MG63 (cell line): ENCODE data around the gene SLC5A12. TPM values are rescaled to one million over a fixed set of nuclear protein-coding genes. Genes with fewer than 3 reads are reported as not detected.
"Not testable (repeated sequence)": the region's sequence is repeated elsewhere in the genome, so short reads cannot be mapped to it uniquely, and the experiment has no call there.

Source experiments
- DNase-seq: peaks from one replicate; pipeline ENCODE4 v3.0.0-alpha.2; 2020
- H3K27me3 ChIP-seq: fragments of 250-450 bp; sonication (Bioruptor Pico); 2 replicates; pipeline ENCODE4 v1.5.1; 2020; ENCODE audit warnings: mild to moderate bottlenecking, moderate library complexity
- H3K36me3 ChIP-seq: fragments of 250-450 bp; sonication (Bioruptor Pico); 2 replicates; pipeline ENCODE4 v1.5.1; 2020; ENCODE audit warnings: mild to moderate bottlenecking, moderate library complexity
- H3K4me3 ChIP-seq: fragments of 250-450 bp; sonication (Bioruptor Pico); 2 replicates; pipeline ENCODE4 v1.5.1; 2020; ENCODE audit warnings: mild to moderate bottlenecking, moderate library complexity
- H3K9me3 ChIP-seq: fragments of 250-450 bp; sonication (Bioruptor Pico); 2 replicates; pipeline ENCODE4 v1.5.1; 2020; ENCODE audit warnings: mild to moderate bottlenecking, moderate library complexity
- total RNA-seq: library from RNA; depleted of rRNA; stranded (reverse); fragments of >200 nt; shearing (Covaris generic); gene quantifications from 2 replicates; pipeline ENCODE4 v1.2.3, GENCODE V29; 2014; ENCODE audit warnings: low replicate concordance

Gene SLC5A12
- total RNA-seq, 1 experiment from 2014 or later, result not detected

GRCh38 chr11:26698224-26698623 lies 23.6 kb downstream of the SLC5A12 start:
- Histone ChIP-seq H3K27me3 (no peaks in the 10 kb centered on the region), H3K4me3 (no peak overlapping the region), H3K9me3 (no peaks in the 10 kb centered on the region), H3K36me3 (no peaks in the 10 kb centered on the region)
- no peak for DNase-seq

- Histone ChIP-seq H3K4me3 (no peak overlapping the region), H3K36me3 (no peaks in the 10 kb centered on the region), H3K27me3 (no peaks in the 10 kb centered on the region), H3K9me3 (no peaks in the 10 kb centered on the region)
- no peak for DNase-seq
These were observed 25.5 kb downstream of the SLC5A12 start for GRCh38 chr11:26696330-26696729.

- Histone ChIP-seq H3K4me3 (no peak overlapping the region), H3K36me3 (no peaks in the 10 kb centered on the region), H3K9me3 (no peaks in the 10 kb centered on the region), H3K27me3 (no peaks in the 10 kb centered on the region)
- DNase-seq, result no peak
These were observed 33.2 kb downstream of the SLC5A12 start for GRCh38 chr11:26688701-26689100.

GRCh38 chr11:26687351-26687750 lies 34.5 kb downstream of the SLC5A12 start:
- H3K36me3 ChIP-seq, result no peaks in the 10 kb centered on the region
- DNase-seq, result no peak
- no peaks in the 10 kb centered on the region for H3K9me3 ChIP-seq
- H3K4me3 ChIP-seq, result no peak overlapping the region
- H3K27me3 ChIP-seq, result no peaks in the 10 kb centered on the region

DNA sequence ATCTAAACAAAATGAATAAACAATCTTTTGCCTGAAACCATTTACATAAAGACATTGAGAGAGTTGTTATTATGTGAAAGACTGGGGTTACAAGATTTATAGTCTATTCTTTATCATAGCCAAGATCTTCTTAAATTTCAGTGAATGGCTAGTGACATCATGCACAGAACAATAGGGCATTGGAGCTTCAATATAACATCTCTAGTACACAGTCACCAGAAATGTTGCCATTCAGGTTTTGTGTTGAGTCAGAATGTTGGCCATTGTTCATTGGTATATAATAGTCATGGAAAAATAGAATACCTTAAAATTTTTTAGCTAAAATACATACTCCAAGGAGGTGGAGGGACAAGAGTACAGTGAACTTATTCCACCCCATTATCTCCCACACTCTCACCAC lies 44.3 kb downstream of the SLC5A12 start:
- DNase-seq, result no peak
- Histone ChIP-seq H3K36me3 (no peaks in the 10 kb centered on the region), H3K4me3 (no peak overlapping the region)

DNA sequence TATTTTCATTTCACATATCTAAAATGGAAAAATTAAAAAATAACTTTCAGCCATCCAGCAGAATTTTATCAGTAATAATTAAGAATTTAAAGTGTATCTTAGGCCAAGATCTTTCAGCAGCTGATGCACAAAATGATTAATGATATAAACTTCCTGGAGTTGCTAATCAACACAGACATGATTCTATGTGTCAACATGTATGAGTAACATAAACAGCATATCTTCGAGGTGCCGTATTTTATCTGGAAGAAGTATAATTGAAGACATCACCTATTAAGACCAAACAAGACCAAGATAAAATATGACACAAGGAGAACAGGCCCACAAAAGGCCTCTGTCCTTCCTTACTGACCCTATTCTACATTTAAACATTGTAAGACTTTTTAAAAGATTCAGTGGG lies 45.2 kb downstream of the SLC5A12 start:
- no peak for DNase-seq
- Histone ChIP-seq H3K4me3 (no peak overlapping the region), H3K9me3 (no peaks in the 10 kb centered on the region), H3K36me3 (no peaks in the 10 kb centered on the region), H3K27me3 (no peaks in the 10 kb centered on the region)

More for the DNA sequence above, 44.3 kb downstream of the SLC5A12 start:
- H3K27me3 ChIP-seq, result no peaks in the 10 kb centered on the region
- no peaks in the 10 kb centered on the region for H3K9me3 ChIP-seq

DNA sequence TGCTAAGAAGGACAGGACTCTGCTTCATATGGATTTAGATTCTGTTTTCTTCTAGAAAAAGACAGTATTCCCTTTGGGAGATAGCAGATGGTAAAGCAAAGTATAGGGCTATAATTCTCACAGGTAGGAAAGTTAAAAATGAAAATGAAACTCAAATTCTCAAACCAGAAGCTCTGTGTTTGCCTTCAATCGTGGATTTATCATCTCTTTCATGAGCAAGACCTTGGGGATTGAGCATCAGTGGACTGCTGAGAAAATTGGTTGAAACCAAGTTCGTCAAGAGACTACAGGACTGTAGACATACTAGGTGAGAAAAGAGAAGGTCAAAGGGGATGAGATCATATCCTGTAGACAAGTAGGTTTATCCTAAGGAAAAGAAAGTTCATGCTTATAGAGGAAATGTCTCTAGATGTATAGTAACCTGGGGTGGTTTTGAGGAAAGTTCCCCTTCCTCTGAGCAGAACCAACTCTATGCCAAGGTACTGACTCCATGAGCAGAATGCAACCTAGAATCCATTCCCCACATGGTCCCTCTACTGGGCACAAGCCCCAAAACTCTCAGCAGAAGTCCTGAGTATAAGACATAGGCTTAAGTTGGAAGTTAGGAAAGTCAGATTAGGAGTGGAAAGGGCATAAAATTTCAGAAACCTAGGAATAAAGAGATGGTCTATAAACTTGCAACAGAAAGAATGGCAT lies 46.5 kb downstream of the SLC5A12 start:
- no peaks in the 10 kb centered on the region for H3K9me3 ChIP-seq
- no peak for DNase-seq
- H3K4me3 ChIP-seq, result no peak overlapping the region
- H3K27me3 ChIP-seq, result no peaks in the 10 kb centered on the region
- no peaks in the 10 kb centered on the region for H3K36me3 ChIP-seq

- no peaks in the 10 kb centered on the region for H3K27me3 ChIP-seq
- H3K36me3 ChIP-seq, result no peaks in the 10 kb centered on the region
- H3K9me3 ChIP-seq, result no peaks in the 10 kb centered on the region
- no peak for DNase-seq
- H3K4me3 ChIP-seq, result no peak overlapping the region
These were observed 55.9 kb downstream of the SLC5A12 start for GRCh38 chr11:26665946-26666345.

- DNase-seq, result no peak
- Histone ChIP-seq H3K27me3 (no peaks in the 10 kb centered on the region), H3K36me3 (no peaks in the 10 kb centered on the region), H3K9me3 (no peaks in the 10 kb centered on the region), H3K4me3 (no peak overlapping the region)
These were observed 56.8 kb downstream of the SLC5A12 start for GRCh38 chr11:26665036-26665435.

GRCh38 chr11:26662916-26663315 lies 58.9 kb downstream of the SLC5A12 start:
- Histone ChIP-seq H3K4me3 (no peak overlapping the region), H3K36me3 (no peaks in the 10 kb centered on the region), H3K9me3 (no peaks in the 10 kb centered on the region), H3K27me3 (no peaks in the 10 kb centered on the region)
- DNase-seq, result no peak

DNA sequence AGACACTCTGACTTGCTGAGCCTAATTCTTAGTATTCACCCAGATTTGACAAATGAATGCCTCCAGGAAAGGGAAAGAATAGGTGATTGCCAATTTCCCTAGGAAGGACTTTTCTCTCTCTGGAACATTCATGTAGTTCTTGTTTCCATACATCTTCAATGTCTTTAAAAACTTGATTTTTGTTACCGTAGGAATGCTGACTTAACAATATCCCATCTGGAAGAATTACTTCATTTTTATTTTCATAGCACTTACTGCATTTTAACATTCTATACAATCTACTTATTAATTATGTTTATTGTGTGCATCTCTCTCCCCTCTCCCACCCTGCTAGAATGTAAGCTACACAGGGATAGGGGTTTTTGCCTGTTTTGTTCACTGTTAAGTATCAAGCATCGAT lies 66.6 kb downstream of the SLC5A12 start:
- H3K36me3 ChIP-seq, result no peaks in the 10 kb centered on the region
- no peak for DNase-seq
- no peaks in the 10 kb centered on the region for H3K27me3 ChIP-seq
- H3K9me3 ChIP-seq, result no peaks in the 10 kb centered on the region
- no peak overlapping the region for H3K4me3 ChIP-seq

- Histone ChIP-seq H3K4me3 (no peak overlapping the region), H3K9me3 (no peaks in the 10 kb centered on the region), H3K36me3 (no peaks in the 10 kb centered on the region), H3K27me3 (no peaks in the 10 kb centered on the region)
- no peak for DNase-seq
These were observed 69.9 kb downstream of the SLC5A12 start for GRCh38 chr11:26651916-26652315.

- no peaks in the 10 kb centered on the region for H3K36me3 ChIP-seq
- DNase-seq, result peak; percentile 28
- H3K9me3 ChIP-seq, result no peaks in the 10 kb centered on the region
- H3K4me3 ChIP-seq, result no peak overlapping the region
- no peaks in the 10 kb centered on the region for H3K27me3 ChIP-seq
These were observed 72.0 kb downstream of the SLC5A12 start for GRCh38 chr11:26649884-26650283.

GRCh38 chr11:26643314-26643713 lies 78.5 kb downstream of the SLC5A12 start:
- H3K36me3 ChIP-seq, H3K27me3 ChIP-seq, H3K4me3 ChIP-seq, H3K9me3 ChIP-seq, DNase-seq: not testable (repeated sequence)

DNA sequence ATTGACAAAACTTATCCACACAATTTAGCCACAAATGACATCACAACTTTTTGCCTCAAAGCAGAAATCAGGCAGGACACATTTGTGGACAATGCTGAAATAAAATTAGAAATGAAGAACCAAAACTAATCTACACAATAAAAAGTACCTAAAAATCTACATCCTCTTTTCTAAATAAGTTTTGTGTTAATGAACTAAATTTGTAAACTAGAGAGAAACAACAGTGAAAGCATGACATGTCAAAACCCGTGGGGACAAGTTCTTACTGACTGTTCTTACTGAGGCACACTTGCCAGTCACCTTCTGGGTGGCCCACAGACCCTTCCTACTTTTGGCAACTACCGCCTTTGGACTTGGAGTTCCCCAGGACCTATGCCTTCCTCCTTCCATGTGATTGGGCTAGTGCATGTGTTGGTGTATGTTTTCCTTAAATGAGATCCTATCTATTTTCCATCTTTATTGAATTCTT lies 89.1 kb downstream of the SLC5A12 start:
- H3K36me3 ChIP-seq, result no peaks in the 10 kb centered on the region
- H3K9me3 ChIP-seq, result no peaks in the 10 kb centered on the region
- no peak overlapping the region for H3K4me3 ChIP-seq
- H3K27me3 ChIP-seq, result no peaks in the 10 kb centered on the region
- DNase-seq, result no peak

DNA sequence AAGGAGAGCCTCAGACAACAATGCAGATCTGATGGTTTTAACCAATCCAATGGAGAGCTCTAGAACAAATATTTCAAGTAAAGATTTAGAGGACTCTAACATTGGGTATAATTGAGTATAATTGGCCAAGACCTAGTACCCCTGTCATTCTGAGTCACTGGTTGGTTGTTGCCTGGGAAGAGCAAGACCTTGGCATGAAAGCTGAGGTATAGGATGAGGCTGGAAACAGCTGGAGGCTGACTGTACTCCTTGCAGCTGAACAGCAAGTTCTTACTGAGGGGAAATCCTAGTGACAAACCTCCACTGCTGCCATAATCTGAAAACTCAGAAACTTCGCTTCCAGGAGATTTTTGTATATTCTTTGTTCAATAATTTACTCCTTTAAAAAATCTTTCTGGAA lies 95.5 kb downstream of the SLC5A12 start:
- Histone ChIP-seq H3K4me3 (no peak overlapping the region), H3K36me3 (no peaks in the 10 kb centered on the region), H3K9me3 (no peaks in the 10 kb centered on the region), H3K27me3 (no peaks in the 10 kb centered on the region)
- DNase-seq, result peak; percentile 64

GRCh38 chr11:26623076-26623659 lies 98.7 kb downstream of the SLC5A12 start:
- Histone ChIP-seq H3K36me3 (no peaks in the 10 kb centered on the region), H3K27me3 (no peaks in the 10 kb centered on the region), H3K9me3 (no peaks in the 10 kb centered on the region), H3K4me3 (no peak overlapping the region)
- DNase-seq, result no peak

DNA sequence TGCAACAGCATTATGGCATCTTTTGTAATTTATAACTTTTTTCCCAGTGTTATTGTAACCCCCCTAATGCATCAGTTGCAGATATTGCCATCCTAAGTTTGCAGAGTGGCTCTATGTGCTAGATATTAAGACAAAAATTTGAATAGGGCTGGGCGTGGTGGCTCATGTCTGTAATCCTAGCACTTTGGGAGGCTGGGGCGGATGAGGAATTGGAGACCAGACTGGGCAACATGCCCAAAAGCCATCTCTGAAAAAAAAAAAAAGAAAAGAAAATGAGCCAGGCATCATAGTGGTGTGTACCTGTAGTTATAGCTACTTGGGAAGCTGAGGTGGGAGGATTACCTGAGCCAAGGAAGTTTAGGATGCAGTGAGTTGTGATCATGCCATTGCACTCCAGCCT lies 99.7 kb downstream of the SLC5A12 start:
- no peaks in the 10 kb centered on the region for H3K27me3 ChIP-seq
- H3K36me3 ChIP-seq, result no peaks in the 10 kb centered on the region
- DNase-seq, result no peak
- no peaks in the 10 kb centered on the region for H3K9me3 ChIP-seq
- H3K4me3 ChIP-seq, result no peak overlapping the region
